ENCODE results near the gene RBM8A.
"Not testable (repeated sequence)": the region's sequence is repeated elsewhere in the genome, so short reads cannot be mapped to it uniquely, and the experiment has no call there.

Gene RBM8A

GRCh38 chr1:145956361-145956760, 29.1 kb upstream of the RBM8A start:
- no peak for DNase-seq

DNA sequence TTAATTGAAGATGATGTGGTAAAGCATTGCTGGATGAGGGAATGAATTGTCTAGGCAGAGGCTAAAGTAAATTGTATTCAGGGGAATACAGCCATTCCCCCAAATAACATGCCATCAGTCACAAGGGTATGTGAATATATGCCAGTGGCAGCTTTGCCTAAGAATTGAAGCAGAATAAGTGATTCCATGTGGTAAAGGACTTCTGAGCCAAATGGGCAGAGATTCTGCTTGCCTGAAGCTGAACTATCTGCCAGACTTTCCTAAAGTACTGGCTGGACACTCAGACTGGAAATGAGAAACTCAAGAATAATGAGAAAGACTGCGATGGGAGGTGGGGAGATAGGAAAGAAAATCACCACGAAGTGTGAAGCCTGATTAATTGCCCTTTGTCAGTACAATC, 28.2 kb upstream of the RBM8A start:
- DNase-seq, result no peak

- DNase-seq, result no peak
Measured at GRCh38 chr1:145953861-145954260, 26.6 kb upstream of the RBM8A start.

DNA sequence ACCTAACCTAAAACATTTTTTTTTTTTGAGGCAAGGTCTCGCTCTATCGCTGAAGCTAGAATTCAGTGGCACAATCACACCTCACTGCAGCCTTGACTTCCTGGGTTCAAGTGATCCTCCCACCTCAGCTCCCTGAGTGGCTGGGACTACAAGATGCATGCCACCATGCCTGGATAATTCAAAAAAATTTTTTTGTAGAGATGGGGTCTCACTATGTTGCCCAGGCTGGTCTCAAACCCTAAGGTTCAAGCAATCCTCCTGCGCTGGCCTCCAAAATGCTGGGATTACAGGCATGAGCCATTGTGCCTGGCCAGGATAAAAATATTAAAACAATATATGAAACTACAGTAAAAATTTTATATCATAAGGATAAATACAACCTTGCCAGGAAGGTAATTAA, 25.6 kb upstream of the RBM8A start:
- DNase-seq, result no peak

- no peak for DNase-seq
Measured at GRCh38 chr1:145951526-145951925, 24.2 kb upstream of the RBM8A start.

DNA sequence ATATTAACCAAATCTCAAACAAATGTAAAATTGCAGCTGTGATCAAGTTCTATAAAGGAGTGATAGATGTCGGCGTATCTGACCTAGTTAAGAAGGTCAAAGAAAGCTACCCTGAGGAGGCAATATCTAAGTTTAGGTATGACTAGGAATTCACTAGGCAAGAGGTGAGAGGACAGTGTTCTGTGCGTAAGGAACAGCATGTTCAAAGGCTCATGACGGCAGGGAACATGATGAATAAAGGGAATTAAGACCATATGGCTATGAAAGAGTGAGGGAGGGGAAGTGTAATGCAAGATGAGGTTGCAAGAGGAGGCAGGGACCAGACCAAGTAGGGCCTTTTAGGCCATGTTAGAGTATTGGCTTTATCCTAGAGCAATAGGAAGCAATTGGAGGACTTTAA, 21.9 kb upstream of the RBM8A start:
- peak; percentile 67 for DNase-seq

GRCh38 chr1:145947551-145947950, 20.3 kb upstream of the RBM8A start:
- no peak for DNase-seq

GRCh38 chr1:145946477-145946986, 19.2 kb upstream of the RBM8A start:
- DNase-seq, result no peak

GRCh38 chr1:145944532-145944931, 17.2 kb upstream of the RBM8A start:
- no peak for DNase-seq

- no peak for DNase-seq
Measured at GRCh38 chr1:145942871-145943270, 15.6 kb upstream of the RBM8A start.

- DNase-seq, result no peak
Measured at GRCh38 chr1:145942405-145942804, 15.1 kb upstream of the RBM8A start.

DNA sequence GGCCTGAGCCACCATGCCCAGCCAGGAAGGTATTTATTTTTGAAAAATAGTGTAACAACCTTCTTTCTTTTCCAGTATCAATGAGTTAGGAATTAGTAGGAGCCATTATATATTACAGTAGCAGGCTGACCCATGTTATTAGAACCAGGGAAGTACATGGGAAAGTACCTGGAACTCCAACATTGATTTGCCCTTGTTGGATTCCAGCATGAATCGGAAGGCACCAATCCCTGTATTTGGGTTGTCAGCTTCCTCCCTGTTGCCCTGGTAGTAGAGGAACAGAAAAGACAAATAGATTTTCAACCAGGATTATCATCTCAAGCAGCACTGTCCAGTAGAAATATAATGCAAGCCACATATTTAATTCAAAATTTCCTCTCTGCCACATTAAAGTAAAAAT, 10.2 kb upstream of the RBM8A start:
- no peak for DNase-seq

DNA sequence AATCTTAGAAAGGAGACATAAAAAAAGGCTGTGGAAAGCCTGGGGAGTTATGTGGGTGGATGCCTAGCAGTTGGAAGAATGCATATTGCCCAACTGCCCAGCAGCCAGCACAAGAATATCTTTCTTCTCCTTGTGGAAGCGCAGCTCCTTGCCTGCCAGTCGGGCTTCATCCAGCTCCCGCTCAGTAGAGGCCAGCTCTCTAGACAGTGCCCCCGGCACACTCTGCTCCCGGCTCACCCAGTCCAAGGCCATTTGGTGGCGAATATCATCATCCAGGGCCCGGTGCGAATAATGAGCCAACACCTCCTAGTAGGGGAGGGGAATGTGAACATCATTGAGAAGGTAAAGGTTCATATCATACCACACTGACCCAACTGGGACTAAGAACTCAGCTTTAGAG, 9.0 kb upstream of the RBM8A start:
- DNase-seq, result no peak

- DNase-seq, result no peak
Measured at GRCh38 chr1:145935708-145936107, 8.4 kb upstream of the RBM8A start.

GRCh38 chr1:145932522-145933009, 5.3 kb upstream of the RBM8A start:
- DNase-seq, result peak; percentile 88

- DNase-seq, result peak; percentile 50
Measured at GRCh38 chr1:145927916-145928643, 796 bp upstream of the RBM8A start.

- DNase-seq, result peak; percentile 71
Measured at GRCh38 chr1:145926686-145927062, 610 bp downstream of the RBM8A start.

- no peak for DNase-seq
Measured at GRCh38 chr1:145922266-145922665, 5.0 kb downstream of the RBM8A start.

DNA sequence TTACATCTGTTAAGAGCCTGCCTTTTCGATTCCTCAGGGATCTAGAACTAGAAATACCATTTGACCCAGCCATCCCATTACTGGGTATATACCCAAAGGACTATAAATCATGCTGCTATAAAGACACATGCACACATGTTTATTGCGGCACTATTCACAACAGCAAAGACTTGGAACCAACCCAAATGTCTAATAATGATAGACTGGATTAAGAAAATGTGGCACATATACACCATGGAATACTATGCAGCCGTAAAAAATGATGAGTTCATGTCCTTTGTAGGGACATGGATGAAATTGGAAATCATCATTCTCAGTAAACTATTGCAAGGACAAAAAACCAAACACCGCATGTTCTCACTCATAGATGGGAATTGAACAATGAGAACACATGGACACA, 7.0 kb downstream of the RBM8A start:
- not testable (repeated sequence) for DNase-seq

- peak; percentile 67 for DNase-seq
Measured at GRCh38 chr1:145918992-145919939, 8.0 kb downstream of the RBM8A start.

- peak; percentile 93 for DNase-seq
Measured at GRCh38 chr1:145918144-145918991, 8.9 kb downstream of the RBM8A start, which contains the start of gene PEX11B. TSS of gene PEX11B (minus strand) at chr1:145918717. CDS start at chr1:145918688, 29 bp downstream.

DNA sequence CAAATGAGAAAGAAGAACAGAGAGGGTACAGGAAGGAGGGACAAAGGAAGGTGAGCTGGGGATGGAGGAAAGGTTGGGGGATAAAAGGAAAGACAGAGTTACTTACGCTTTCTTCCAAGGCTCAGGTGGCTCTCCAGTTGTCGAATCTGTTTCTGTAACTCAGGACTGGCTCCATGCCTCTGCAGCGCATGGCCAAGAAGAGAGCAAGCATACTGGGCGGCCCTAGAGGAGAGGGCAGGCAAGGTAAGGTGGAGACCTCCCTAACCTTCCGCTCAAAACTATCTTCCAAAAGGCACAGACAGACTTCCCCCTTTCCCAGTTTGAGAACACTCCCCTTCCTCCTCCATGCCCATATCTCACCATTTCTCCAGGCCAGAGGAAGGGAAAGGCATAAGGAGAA, 9.7 kb downstream of the RBM8A start:
- no peak for DNase-seq

DNA sequence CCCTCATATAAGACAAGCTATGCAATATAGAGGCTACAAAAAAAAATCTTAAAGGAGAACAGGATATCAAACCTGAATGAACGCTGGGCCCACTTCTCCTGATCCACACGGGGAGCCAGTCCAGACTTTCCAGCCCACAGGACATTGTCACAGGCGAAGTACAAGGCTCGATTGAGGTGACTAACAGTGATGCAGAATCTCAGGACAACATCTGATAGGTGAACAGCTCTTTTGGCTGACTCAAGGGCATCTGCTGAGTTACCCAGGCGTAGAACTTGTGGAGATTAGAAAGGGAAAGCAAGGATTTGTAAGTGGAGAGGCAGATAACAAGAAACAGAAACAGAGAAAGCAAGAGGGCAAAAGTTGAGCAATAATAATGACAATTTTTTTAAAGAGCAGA, 10.5 kb downstream of the RBM8A start:
- DNase-seq, result no peak

Data from NCI-H82 (cell line).